HG03103 (cell line): ENCODE results near the gene CLIP1.

Experiments
- ATAC-seq: cut with Tn5 transposase; IDR thresholded peaks from one replicate; pipeline ENCODE4 v1.9.1; 2021; ENCODE audit warnings: low read depth; ENCODE audit not compliant: unreplicated experiment

Gene CLIP1

GRCh38 chr12:122323311-122324019 lies 99.0 kb downstream of the CLIP1 start:
- ATAC-seq = no peak

GRCh38 chr12:122322501-122322900 lies 100.0 kb downstream of the CLIP1 start:
- ATAC-seq = no peak

- no peak for ATAC-seq
Measured at GRCh38 chr12:122318607-122319605, 103.6 kb downstream of the CLIP1 start.

GRCh38 chr12:122312926-122313325 lies 109.5 kb downstream of the CLIP1 start:
- ATAC-seq = no peak

GRCh38 chr12:122311696-122312095 lies 110.8 kb downstream of the CLIP1 start:
- no peak for ATAC-seq

- ATAC-seq = no peak
Measured at GRCh38 chr12:122310626-122311333, 111.7 kb downstream of the CLIP1 start.

GRCh38 chr12:122309564-122310121 lies 112.8 kb downstream of the CLIP1 start:
- ATAC-seq = no peak

GRCh38 chr12:122308811-122309210 lies 113.7 kb downstream of the CLIP1 start:
- ATAC-seq = no peak

- ATAC-seq = no peak
Measured at GRCh38 chr12:122306407-122306806, 116.1 kb downstream of the CLIP1 start.

- ATAC-seq = no peak
Measured at GRCh38 chr12:122304924-122305323, 117.5 kb downstream of the CLIP1 start.

GRCh38 chr12:122303068-122303467 lies 119.4 kb downstream of the CLIP1 start:
- no peak for ATAC-seq

- no peak for ATAC-seq
Measured at GRCh38 chr12:122298071-122298748, 124.3 kb downstream of the CLIP1 start.

GRCh38 chr12:122297494-122297893 lies 125.0 kb downstream of the CLIP1 start:
- ATAC-seq = no peak

- ATAC-seq = no peak
Measured at GRCh38 chr12:122295877-122296276, 126.6 kb downstream of the CLIP1 start.

GRCh38 chr12:122293081-122293480 lies 129.4 kb downstream of the CLIP1 start:
- no peak for ATAC-seq

GRCh38 chr12:122291431-122291830 lies 131.0 kb downstream of the CLIP1 start:
- ATAC-seq = no peak

- no peak for ATAC-seq
Measured at GRCh38 chr12:122283680-122284079, 138.8 kb downstream of the CLIP1 start.

- ATAC-seq = no peak
Measured at GRCh38 chr12:122282061-122282460, 140.4 kb downstream of the CLIP1 start.

- no peak for ATAC-seq
Measured at GRCh38 chr12:122276242-122276641, 146.2 kb downstream of the CLIP1 start.

- no peak for ATAC-seq
Measured at GRCh38 chr12:122275459-122275858, 147.0 kb downstream of the CLIP1 start.
